Motor neuron (in vitro differentiated cells): Measurements from ENCODE around the gene HSPA1B. TPM values are rescaled to one million over a fixed set of nuclear protein-coding genes. Genes with fewer than 3 reads are reported as not detected.

Source experiments
- total RNA-seq, 8 experiments: library from RNA; unstranded; fragments of 300-600 nt; gene quantifications; 2 replicates each; pipeline versions ENCODE4 v1.2.3 to v1.2.4, GENCODE V29; 2022

HSPA1B gene
- total RNA-seq, 8 experiments from 2014 or later = 68.6 to 489 (median 130) TPM

Other genes with a start within 250 kb of the HSPA1B start
- 1 to 10 TPM in 2 of 8 experiments, under 1 TPM in 5, not detected in 1; 0.18 to 1.9 (median 0.81) TPM for gene LTB, start 245.3 kb upstream of the HSPA1B start, total RNA-seq
- gene LST1, start 241.5 kb upstream of the HSPA1B start, total RNA-seq = 1 to 10 TPM in 2 of 8 experiments, under 1 TPM in 5, not detected in 1; 0.21 to 2.6 (median 0.63) TPM
- under 1 TPM in 3 of 8 experiments, not detected in 5; 0.29 to 0.71 (median 0.31) TPM for gene NCR3, start 234.7 kb upstream of the HSPA1B start, total RNA-seq
- 1 to 10 TPM in 5 of 8 experiments, not detected in 3; 1.1 to 3.1 (median 2.0) TPM for gene AIF1, start 212.5 kb upstream of the HSPA1B start, total RNA-seq
- 100 to 1,000 TPM in 4 of 8 experiments, 10 to 100 TPM in 4; 53.2 to 259 (median 92.0) TPM for gene PRRC2A, start 207.0 kb upstream of the HSPA1B start, total RNA-seq
- 100 to 1,000 TPM; 159 to 322 (median 247) TPM for gene BAG6, start 175.1 kb upstream of the HSPA1B start, total RNA-seq
- gene APOM, start 171.8 kb upstream of the HSPA1B start, total RNA-seq = 1 to 10 TPM; 2.3 to 6.8 (median 5.3) TPM
- gene C6orf47, start 167.0 kb upstream of the HSPA1B start, total RNA-seq = 10 to 100 TPM; 10.8 to 24.6 (median 15.5) TPM
- gene GPANK1, start 162.7 kb upstream of the HSPA1B start, total RNA-seq = 10 to 100 TPM; 15.2 to 27.2 (median 22.0) TPM
- 100 to 1,000 TPM; 112 to 225 (median 167) TPM for gene CSNK2B, start 161.7 kb upstream of the HSPA1B start, total RNA-seq
- gene LY6G5B, start 157.8 kb upstream of the HSPA1B start, total RNA-seq = 10 to 100 TPM in 2 of 8 experiments, 1 to 10 TPM in 6; 3.0 to 20.9 (median 6.3) TPM
- gene LY6G5C, start 146.7 kb upstream of the HSPA1B start, total RNA-seq = 1 to 10 TPM; 1.3 to 7.1 (median 2.8) TPM
- gene ABHD16A, start 124.4 kb upstream of the HSPA1B start, total RNA-seq = 10 to 100 TPM; 43.8 to 69.0 (median 52.5) TPM
- not detected for gene LY6G6F, start 120.9 kb upstream of the HSPA1B start, total RNA-seq
- gene LY6G6D, start 112.4 kb upstream of the HSPA1B start, total RNA-seq = not detected
- 1 to 10 TPM in 1 of 8 experiments, under 1 TPM in 4, not detected in 3; 0.16 to 1.6 (median 0.41) TPM for gene LY6G6C, start 106.0 kb upstream of the HSPA1B start, total RNA-seq
- 1 to 10 TPM in 2 of 8 experiments, under 1 TPM in 6; 0.18 to 1.8 (median 0.58) TPM for gene MPIG6B, start 104.4 kb upstream of the HSPA1B start, total RNA-seq
- 100 to 1,000 TPM in 5 of 8 experiments, 10 to 100 TPM in 3; 15.5 to 168 (median 120) TPM for gene DDAH2, start 98.4 kb upstream of the HSPA1B start, total RNA-seq
- gene CLIC1, start 91.2 kb upstream of the HSPA1B start, total RNA-seq = 100 to 1,000 TPM in 5 of 8 experiments, 10 to 100 TPM in 3; 73.5 to 627 (median 176) TPM
- gene MSH5, start 87.7 kb upstream of the HSPA1B start, total RNA-seq = 10 to 100 TPM in 5 of 8 experiments, 1 to 10 TPM in 3; 3.8 to 65.3 (median 11.3) TPM
- 1 to 10 TPM in 7 of 8 experiments, under 1 TPM in 1; 0.87 to 8.0 (median 2.7) TPM for gene SAPCD1, start 65.1 kb upstream of the HSPA1B start, total RNA-seq
- gene VWA7, start 50.4 kb upstream of the HSPA1B start, total RNA-seq = 1 to 10 TPM in 6 of 8 experiments, under 1 TPM in 2; 0.63 to 2.9 (median 1.4) TPM
- 100 to 1,000 TPM in 2 of 8 experiments, 10 to 100 TPM in 6; 26.4 to 135 (median 52.7) TPM for gene VARS1, start 32.0 kb upstream of the HSPA1B start, total RNA-seq
- gene LSM2, start 20.8 kb upstream of the HSPA1B start, total RNA-seq = 10 to 100 TPM; 34.8 to 79.8 (median 47.1) TPM
- 1 to 10 TPM; 1.0 to 4.3 (median 3.1) TPM for gene HSPA1L, start 12.5 kb upstream of the HSPA1B start, total RNA-seq
- 100 to 1,000 TPM in 2 of 8 experiments, 10 to 100 TPM in 6; 29.3 to 514 (median 92.4) TPM for gene HSPA1A, start 12.2 kb upstream of the HSPA1B start, total RNA-seq
- gene NEU1, start 35.1 kb downstream of the HSPA1B start, total RNA-seq = 100 to 1,000 TPM in 1 of 8 experiments, 10 to 100 TPM in 7; 22.8 to 106 (median 36.2) TPM
- gene SLC44A4, start 51.3 kb downstream of the HSPA1B start, total RNA-seq = 1 to 10 TPM in 2 of 8 experiments, under 1 TPM in 5, not detected in 1; 0.07 to 1.0 (median 0.41) TPM
- 100 to 1,000 TPM in 1 of 8 experiments, 10 to 100 TPM in 7; 19.9 to 112 (median 60.3) TPM for gene EHMT2, start 70.0 kb downstream of the HSPA1B start, total RNA-seq
- 10 to 100 TPM in 6 of 8 experiments, 1 to 10 TPM in 2; 1.9 to 34.9 (median 15.9) TPM for gene ZBTB12, start 74.3 kb downstream of the HSPA1B start, total RNA-seq
- 10 to 100 TPM in 1 of 8 experiments, 1 to 10 TPM in 6, under 1 TPM in 1; 0.67 to 55.1 (median 1.8) TPM for gene C2, start 100.0 kb downstream of the HSPA1B start, total RNA-seq
- gene CFB, start 118.4 kb downstream of the HSPA1B start, total RNA-seq = 100 to 1,000 TPM in 1 of 8 experiments, 10 to 100 TPM in 3, 1 to 10 TPM in 4; 2.3 to 300 (median 12.7) TPM
- gene NELFE, start 131.2 kb downstream of the HSPA1B start, total RNA-seq = 10 to 100 TPM; 50.3 to 91.1 (median 72.3) TPM
- gene SKIC2, start 131.4 kb downstream of the HSPA1B start, total RNA-seq = 10 to 100 TPM; 30.6 to 68.4 (median 52.9) TPM
- 10 to 100 TPM; 15.3 to 26.9 (median 22.9) TPM for gene DXO, start 144.4 kb downstream of the HSPA1B start, total RNA-seq
- 100 to 1,000 TPM in 1 of 8 experiments, 10 to 100 TPM in 4, 1 to 10 TPM in 3; 3.1 to 631 (median 17.1) TPM for gene C4A, start 154.3 kb downstream of the HSPA1B start, total RNA-seq
- gene C4B, start 187.1 kb downstream of the HSPA1B start, total RNA-seq = 100 to 1,000 TPM in 1 of 8 experiments, 10 to 100 TPM in 4, 1 to 10 TPM in 3; 2.5 to 575 (median 14.2) TPM
- gene CYP21A2, start 210.7 kb downstream of the HSPA1B start, total RNA-seq = 1 to 10 TPM in 2 of 8 experiments, under 1 TPM in 6; 0.16 to 8.7 (median 0.77) TPM